H1 (cell line): ENCODE results near the gene RAB3GAP1. TPM values are rescaled to one million over a fixed set of nuclear protein-coding genes. Genes with fewer than 3 reads are reported as not detected.

ENCODE experiments used
- CTCF ChIA-PET: fragments of 300-600 bp; sonication (Branson Sonifier 250); formaldehyde crosslinking; loops from one replicate; lab custom pipeline; 2021; ENCODE audit not compliant: partially characterized antibody; lab: Charles Lee
- POLR2A ChIA-PET: fragments of 300-600 bp; sonication (Branson Sonifier 250); formaldehyde crosslinking; loops from one replicate; lab custom pipeline; 2021; ENCODE audit warnings: inconsistent platforms; ENCODE audit not compliant: partially characterized antibody; lab: Charles Lee
- DNase-seq, 2 experiments: peaks; one replicate each; pipeline versions ENCODE4 v3.0.0 to v3.0.0-alpha.2; 2010 to 2022; ENCODE audit warnings: low spot score in 2 of 2, low read depth in 1 of 2, mixed read lengths in 1 of 2
- FAIRE-seq: peaks from 2 replicates; lab custom pipeline; 2011; peaks lifted over from hg19 to GRCh38; lab: Jason Lieb, UNC
- H2AFZ ChIP-seq: 2 replicates; pipeline ENCODE4 v1.8.1; 2012; ENCODE audit warnings: low read length, inconsistent platforms
- H2AK5ac ChIP-seq: 2 replicates; pipeline ENCODE4 v1.6.1; 2013; ENCODE audit warnings: low read depth, low read length
- H2BK120ac ChIP-seq: replicated peaks from 2 replicates; pipeline ENCODE3; 2013; ENCODE audit warnings: low read depth, low read length, inconsistent platforms
- H2BK12ac ChIP-seq: 2 replicates; pipeline ENCODE4 v1.6.1; 2013; ENCODE audit warnings: low read depth, low read length
- H2BK15ac ChIP-seq: 2 replicates; pipeline ENCODE4 v1.6.1; 2013; ENCODE audit warnings: low read length
- H2BK20ac ChIP-seq: 2 replicates; pipeline ENCODE4 v1.6.1; 2013; ENCODE audit warnings: low read length
- H2BK5ac ChIP-seq: 2 replicates; pipeline ENCODE4 v1.6.1; 2013; ENCODE audit warnings: low read depth, low read length
- H3K14ac ChIP-seq: 2 replicates; pipeline ENCODE4 v1.6.1; 2013; ENCODE audit warnings: inconsistent platforms; ENCODE audit not compliant: insufficient read length
- H3K18ac ChIP-seq: 2 replicates; pipeline ENCODE4 v1.6.1; 2013; ENCODE audit warnings: low read length; ENCODE audit errors: extremely low read depth
- H3K23ac ChIP-seq: 2 replicates; pipeline ENCODE4 v1.6.1; 2013; ENCODE audit warnings: inconsistent platforms; ENCODE audit not compliant: insufficient read length
- H3K23me2 ChIP-seq: 2 replicates; pipeline ENCODE4 v1.6.1; 2013; ENCODE audit warnings: low read depth, low read length
- H3K27ac ChIP-seq: 2 replicates; pipeline ENCODE4 v1.6.1; 2011; ENCODE audit warnings: low read depth, low read length, inconsistent platforms
- H3K27me3 ChIP-seq, 4 experiments: replicated peaks in 1 of 4; 1 replicate in 1 of 4; 2 replicates in 3 of 4; pipeline versions ENCODE4 v1.6.1 to v1.8.1; 2011 to 2013; ENCODE audit warnings: low read length in 3 of 4, mild to moderate bottlenecking in 3 of 4, inconsistent platforms in 2 of 4, mixed read lengths in 2 of 4, moderate library complexity in 1 of 4; ENCODE audit not compliant: control insufficient read depth in 3 of 4, insufficient read depth in 3 of 4; ENCODE audit errors: extremely low read depth in 1 of 4
- H3K36me3 ChIP-seq, 4 experiments: 2 replicates each; pipeline versions ENCODE4 v1.6.1 to v1.8.1; 2011 to 2013; ENCODE audit warnings: mild to moderate bottlenecking in 4 of 4, low read length in 3 of 4, moderate library complexity in 2 of 4, control low read depth in 1 of 4, inconsistent platforms in 1 of 4; ENCODE audit not compliant: insufficient read depth in 4 of 4, control insufficient read depth in 2 of 4
- H3K4ac ChIP-seq: replicated peaks from 2 replicates; pipeline ENCODE3; 2013; ENCODE audit warnings: low read length, low read depth, mixed read lengths, inconsistent platforms; ENCODE audit not compliant: insufficient read length
- H3K4me1 ChIP-seq, 4 experiments: replicated peaks in 1 of 4; 1 replicate in 1 of 4; 2 replicates in 3 of 4; pipeline versions ENCODE4 v1.6.1 to v1.8.1; 2011 to 2013; ENCODE audit warnings: low read length in 3 of 4, inconsistent platforms in 2 of 4, mixed read lengths in 1 of 4; ENCODE audit not compliant: insufficient read depth in 4 of 4, control insufficient read depth in 3 of 4
- H3K4me2 ChIP-seq, 2 experiments: 2 replicates each; pipeline versions ENCODE4 v1.6.1 to v1.8.1; 2011 to 2013; ENCODE audit warnings: low read depth in 2 of 2, low read length in 2 of 2, control low read depth in 1 of 2, inconsistent platforms in 1 of 2, mild to moderate bottlenecking in 1 of 2; ENCODE audit not compliant: insufficient read depth in 1 of 2
- H3K4me3 ChIP-seq, 4 experiments: fragments of 200-600, 300-600 bp in 1 of 4; sonication (generic), shearing (Covaris generic), sonication (Bioruptor Twin) in 1 of 4; 2 replicates each; pipeline versions ENCODE4 v1.5.1 to v1.8.1; 2011 to 2016; ENCODE audit warnings: low read length in 4 of 4, low read depth in 3 of 4, control low read depth in 2 of 4, inconsistent platforms in 2 of 4, mild to moderate bottlenecking in 2 of 4, mixed read lengths in 1 of 4, moderate library complexity in 1 of 4; ENCODE audit not compliant: insufficient read depth in 2 of 4; ENCODE audit errors: extremely low read depth in 1 of 4
- H3K56ac ChIP-seq: replicated peaks from 2 replicates; pipeline ENCODE3; 2013; ENCODE audit warnings: low read depth, mild to moderate bottlenecking, mixed read lengths, low read length, inconsistent platforms; ENCODE audit not compliant: insufficient read length
- H3K79me1 ChIP-seq: 2 replicates; pipeline ENCODE4 v1.6.1; 2013; ENCODE audit warnings: low read depth, low read length, control low read depth
- H3K79me2 ChIP-seq, 2 experiments: 2 replicates each; pipeline versions ENCODE4 v1.6.1 to v1.8.1; 2012 to 2013; ENCODE audit warnings: low read length in 2 of 2, mild to moderate bottlenecking in 2 of 2, inconsistent platforms in 1 of 2; ENCODE audit not compliant: insufficient read depth in 2 of 2, control insufficient read depth in 1 of 2
- H3K9ac ChIP-seq, 4 experiments: replicated peaks in 1 of 4; 1 replicate in 1 of 4; 2 replicates in 3 of 4; pipeline versions ENCODE4 v1.6.1 to v1.8.1; 2011 to 2013; ENCODE audit warnings: low read depth in 3 of 4, low read length in 3 of 4, control low read depth in 2 of 4, mild to moderate bottlenecking in 2 of 4, moderate library complexity in 2 of 4, inconsistent platforms in 1 of 4; ENCODE audit errors: extremely low read depth in 1 of 4
- H3K9me3 ChIP-seq, 2 experiments: 2 replicates each; pipeline versions ENCODE4 v1.6.1 to v1.8.1; 2012 to 2013; ENCODE audit warnings: mild to moderate bottlenecking in 2 of 2, moderate library complexity in 2 of 2, control low read depth in 1 of 2, inconsistent platforms in 1 of 2, low read depth in 1 of 2, low read length in 1 of 2, mixed read lengths in 1 of 2; ENCODE audit not compliant: insufficient read depth in 2 of 2
- H4K20me1 ChIP-seq, 2 experiments: replicated peaks in 1 of 2; 2 replicates each; pipeline versions ENCODE3 to v1.8.1; 2011 to 2013; ENCODE audit warnings: inconsistent platforms in 2 of 2, low read length in 2 of 2, mild to moderate bottlenecking in 1 of 2; ENCODE audit not compliant: insufficient read depth in 2 of 2, control insufficient read depth in 1 of 2
- H4K5ac ChIP-seq: 2 replicates; pipeline ENCODE4 v1.6.1; 2013; ENCODE audit warnings: low read length, low read depth, mixed read lengths, inconsistent platforms; ENCODE audit not compliant: insufficient read length
- H4K8ac ChIP-seq: 2 replicates; pipeline ENCODE4 v1.8.0; 2013; ENCODE audit warnings: mild to moderate bottlenecking, moderate library complexity, low read length, inconsistent platforms; ENCODE audit not compliant: insufficient read depth; ENCODE audit errors: extremely low read depth
- H4K91ac ChIP-seq: replicated peaks from 2 replicates; pipeline ENCODE3; 2013; ENCODE audit warnings: low read length, mixed read lengths, inconsistent platforms; ENCODE audit not compliant: insufficient read length
- E2F6 ChIP-seq: IDR thresholded peaks from 2 replicates; pipeline ENCODE4 v1.6.1; 2012; ENCODE audit warnings: inconsistent platforms
- EZH2 ChIP-seq: fragments of 200-600 bp; sonication (generic); IDR thresholded peaks from 2 replicates; pipeline ENCODE4 v1.7.1; 2012; ENCODE audit warnings: low read depth, mild to moderate bottlenecking, moderate library complexity, low read length, inconsistent platforms; ENCODE audit not compliant: severe bottlenecking
- HDAC6 ChIP-seq: IDR thresholded peaks from one replicate; pipeline ENCODE4 v1.7.1; 2012; ENCODE audit warnings: low read depth, mild to moderate bottlenecking, inconsistent platforms, low read length, moderate library complexity
- JUN ChIP-seq: IDR thresholded peaks from 2 replicates; pipeline ENCODE4 v1.6.1; 2011; ENCODE audit warnings: low read depth, mild to moderate bottlenecking, improper control_type of control experiment, low read length
- MAFK ChIP-seq: IDR thresholded peaks from 2 replicates; pipeline ENCODE4 v1.6.1; 2012; ENCODE audit warnings: low read depth, mild to moderate bottlenecking, improper control_type of control experiment, low read length
- NANOG ChIP-seq: IDR thresholded peaks from 2 replicates; pipeline ENCODE4 v1.6.1; 2011; ENCODE audit warnings: low read length, low read depth, mild to moderate bottlenecking, inconsistent platforms; ENCODE audit not compliant: insufficient read depth, poor library complexity, severe bottlenecking
- NRF1 ChIP-seq: IDR thresholded peaks from 2 replicates; pipeline ENCODE4 v1.6.1; 2011; ENCODE audit warnings: mild to moderate bottlenecking, low read depth, low read length, improper control_type of control experiment
- POLR2A ChIP-seq, 2 experiments: IDR thresholded peaks; 1 replicate in 1 of 2; 2 replicates in 1 of 2; pipeline ENCODE4 v1.6.1; 2011; ENCODE audit warnings: low read depth in 2 of 2, low read length in 2 of 2, mild to moderate bottlenecking in 2 of 2; ENCODE audit errors: control extremely low read depth in 1 of 2
- SIRT6 ChIP-seq: IDR thresholded peaks from one replicate; pipeline ENCODE4 v1.7.1; 2012; ENCODE audit warnings: low read length, inconsistent platforms
- SIX5 ChIP-seq: IDR thresholded peaks from 2 replicates; pipeline ENCODE4 v1.6.1; 2011; ENCODE audit warnings: mild to moderate bottlenecking, low read depth, low read length
- SP4 ChIP-seq: IDR thresholded peaks from 2 replicates; pipeline ENCODE4 v1.6.1; 2012; ENCODE audit warnings: low read length, inconsistent platforms
- TAF7 ChIP-seq: optimal IDR thresholded peaks from 2 replicates; pipeline ENCODE3; 2011; ENCODE audit warnings: low read depth, mild to moderate bottlenecking, inconsistent platforms, low read length, moderate library complexity, borderline replicate concordance
- TCF12 ChIP-seq: IDR thresholded peaks from 2 replicates; pipeline ENCODE4 v1.6.1; 2011; ENCODE audit warnings: low read depth, mild to moderate bottlenecking, low read length
- USF2 ChIP-seq: IDR thresholded peaks from 2 replicates; pipeline ENCODE4 v1.6.1; 2011; ENCODE audit warnings: low read length, improper control_type of control experiment
- YY1 ChIP-seq: IDR thresholded peaks from 2 replicates; pipeline ENCODE4 v1.6.1; 2011; ENCODE audit warnings: low read depth, mild to moderate bottlenecking, low read length
- polyA plus RNA-seq, 7 experiments: library from polyadenylated mRNA; depleted of rRNA in 3 of 7; stranded (reverse) in 5 of 7; unstranded in 2 of 7; fragments of >200 nt in 5 of 7; fragments of 200-250 nt in 2 of 7; gene quantifications; 1 replicate in 5 of 7; 2 replicates in 1 of 7; 4 replicates in 1 of 7; pipeline versions ENCODE4 v1.2.1 to v1.2.3, GENCODE V29; 2011 to 2013; ENCODE audit warnings: missing spikeins in 2 of 7, mixed read lengths in 2 of 7
- total RNA-seq: library from RNA; stranded (reverse); fragmentation: NEBNext Ultra II Directional; extraction: Animal tissue kit (Norgen Biotek cat#: 25700); gene quantifications from 2 replicates; pipeline ENCODE4 v1.2.1, GENCODE V29; 2021

Gene RAB3GAP1
- total and polyA plus RNA-seq, 2 of the 8 experiments (the other 6 are each of a cell fraction or from before 2014, with no cell fraction given): 9.8 to 28.6 TPM

- no peaks in the 10 kb centered on the region for H3K27me3 ChIP-seq
- DNase-seq: no peak
- ChIA-PET CTCF (no interaction called here), POLR2A (interaction anchor here (2.2 kb wide), 1 partner anchor 10 kb away, joined by 11 read pairs; no protein-coding TSS in a partner anchor)
- H3K4me3 ChIP-seq: no peak overlapping the region
- no peak overlapping the region for H4K8ac ChIP-seq
- H4K20me1 ChIP-seq: no peaks in the 10 kb centered on the region
- no peak for TF ChIP-seq POLR2A (IDR thresholded peaks at IDR 0.05; ENCODE audit: control extremely low read depth in 1 of 2, low read depth in 2 of 2, low read length in 2 of 2)
- no peak for TF ChIP-seq USF2
- TF ChIP-seq NRF1: no peak
- no peak for TF ChIP-seq JUN
- no peak for TF ChIP-seq EZH2
- no peak for TF ChIP-seq TAF7
- no peak for TF ChIP-seq SIX5
- TF ChIP-seq MAFK: no peak
- TF ChIP-seq SP4: no peak
- TF ChIP-seq HDAC6: no peak
- TF ChIP-seq SIRT6: no peak
- TF ChIP-seq YY1: no peak
- no peak for TF ChIP-seq E2F6
- no peak for TF ChIP-seq TCF12
- no peak for TF ChIP-seq NANOG
- H2BK20ac ChIP-seq: no peak overlapping the region
- FAIRE-seq: no peak
- peaks cover 2% of the 10 kb centered on the region; the same call in 1 of the 2 replicates for H3K23me2 ChIP-seq
- H3K27ac ChIP-seq: no peak overlapping the region
- no peak overlapping the region for H2BK120ac ChIP-seq
- H3K4ac ChIP-seq: no peak overlapping the region
- H2AFZ ChIP-seq: no peak overlapping the region
- H3K56ac ChIP-seq: no peak overlapping the region
- H4K5ac ChIP-seq: no peak overlapping the region
- no peaks in the 10 kb centered on the region for H3K9me3 ChIP-seq
- H3K36me3 ChIP-seq: peaks cover 0 to 23% (median 3%) of the 10 kb centered on the region in 4 experiments; a peak in 4 of 8 replicates
- no peak overlapping the region for H3K23ac ChIP-seq
- no peak overlapping the region for H3K18ac ChIP-seq
- 0 out of 7 replicates have a peak, but pooled peaks cover 0 to 2% (median 0%) of the 10 kb centered on the region in 4 experiments for H3K4me1 ChIP-seq
- H3K4me2 ChIP-seq: no peak overlapping the region
- H2BK15ac ChIP-seq: no peak overlapping the region
- no peaks in the 10 kb centered on the region for H3K79me1 ChIP-seq
- no peak overlapping the region for H2BK12ac ChIP-seq
- peaks cover 0 to 72% of the 10 kb centered on the region in 2 experiments; a peak in 2 of 4 replicates for H3K79me2 ChIP-seq
- no peak overlapping the region for H2AK5ac ChIP-seq
- no peak overlapping the region for H4K91ac ChIP-seq
- no peak overlapping the region for H3K9ac ChIP-seq
- H2BK5ac ChIP-seq: no peak overlapping the region
- H3K14ac ChIP-seq: no peak overlapping the region
Measured at GRCh38 chr2:135059577-135059976, 7.5 kb downstream of the RAB3GAP1 start.
